Spleen (tissue), 11 donors: ENCODE measurements around the gene SYCE1. TPM values are rescaled to one million over a fixed set of nuclear protein-coding genes. Genes with fewer than 3 reads are reported as not detected.
"Not testable (repeated sequence)": the region's sequence is repeated elsewhere in the genome, so short reads cannot be mapped to it uniquely, and the experiment has no call there.

Experiments
- DNase-seq: peaks from one replicate; pipeline ENCODE4 v3.0.0-alpha.2; 2020
- H3K27ac ChIP-seq, 8 donors: fragments of 200-600 bp; sonication (generic) in 7 of 8; 1 replicate in 4 of 8; 2 replicates in 4 of 8; pipeline versions ENCODE4 v1.5.0 to v1.8.0; 2016 to 2021; ENCODE audit warnings: inconsistent platforms in 4 of 8, mild to moderate bottlenecking in 4 of 8, moderate library complexity in 1 of 8
- H3K27me3 ChIP-seq, 7 donors: fragments of 200-600 bp; sonication (generic) in 6 of 7; replicated peaks in 1 of 7; 1 replicate in 4 of 7; 2 replicates in 3 of 7; pipeline versions ENCODE4 v1.5.0 to v1.8.0; 2016 to 2021; ENCODE audit warnings: inconsistent platforms in 3 of 7, mild to moderate bottlenecking in 1 of 7
- H3K36me3 ChIP-seq, 6 donors: fragments of 200-600 bp; sonication (generic) in 5 of 6; 1 replicate in 4 of 6; 2 replicates in 2 of 6; pipeline versions ENCODE4 v1.5.0 to v1.8.0; 2016 to 2021; ENCODE audit warnings: inconsistent platforms in 2 of 6
- H3K4me1 ChIP-seq, 6 donors: fragments of 200-600 bp; sonication (generic) in 5 of 6; 1 replicate in 3 of 6; 2 replicates in 3 of 6; pipeline versions ENCODE4 v1.5.0 to v1.8.0; 2016 to 2021; ENCODE audit warnings: inconsistent platforms in 3 of 6
- H3K4me3 ChIP-seq, 8 donors: fragments of 200-600 bp; sonication (generic) in 7 of 8; 1 replicate in 4 of 8; 2 replicates in 4 of 8; pipeline versions ENCODE4 v1.5.0 to v1.8.0; 2016 to 2021; ENCODE audit warnings: inconsistent platforms in 4 of 8, mild to moderate bottlenecking in 4 of 8, moderate library complexity in 2 of 8
- H3K9me3 ChIP-seq, 8 donors: fragments of 200-600 bp; sonication (generic) in 7 of 8; 1 replicate in 4 of 8; 2 replicates in 4 of 8; pipeline versions ENCODE4 v1.5.0 to v1.8.0; 2016 to 2021; ENCODE audit warnings: inconsistent platforms in 4 of 8
- CTCF ChIP-seq, 11 experiments: fragments of 200-600 bp in 7 of 11; fragments of 450-650 bp in 4 of 11; sonication (generic) in 4 of 11; IDR thresholded peaks in 8 of 11; conservative IDR thresholded peaks in 3 of 11; 1 replicate in 7 of 11; 2 replicates in 4 of 11; pipeline versions ENCODE4 v1.4.0 to v1.8.0; 2016 to 2021; ENCODE audit warnings: antibody characterized with exemption in 11 of 11, inconsistent platforms in 4 of 11, mild to moderate bottlenecking in 1 of 11
- POLR2A ChIP-seq, 3 donors: fragments of 450-650 bp; IDR thresholded peaks; one replicate each; pipeline ENCODE4 v1.5.1; 2017; ENCODE audit warnings: antibody characterized with exemption in 3 of 3, mild to moderate bottlenecking in 1 of 3
- POLR2AphosphoS5 ChIP-seq, 3 donors: sonication (generic); formaldehyde crosslinking; IDR thresholded peaks; one replicate each; pipeline ENCODE4 v1.5.1; 2017; ENCODE audit warnings: antibody characterized with exemption in 3 of 3
- whole genome bisulfite sequencing, 5 donors: extraction: QIAGEN DNeasy Blood & Tissue Kit in 3 of 5; methylation state at CpG; one replicate each; pipeline versions ENCODE4 v1.1.5 to v1.1.7; 2013 to 2018; 5-methylcytosine and 5-hydroxymethylcytosine counted together
- intact Hi-C: fragments of 100-400 bp; cut with DNase I; formaldehyde crosslinking; loops from one replicate; pipeline ENCODE4 v1.15.0; 2023; ENCODE audit warnings: low total_unique reads
- polyA plus RNA-seq, 3 donors: library from polyadenylated mRNA; stranded (reverse); fragments of 200-250 nt; gene quantifications; one replicate each; pipeline ENCODE4 v1.2.1, GENCODE V29; 2013
- total RNA-seq, 7 donors: library from RNA; depleted of rRNA in 3 of 7; stranded (reverse); fragments of >200 nt in 3 of 7; fragmentation: NEBNext Ultra II Directional in 4 of 7; extraction: Animal tissue kit (Norgen Biotek cat#: 25700) in 4 of 7; gene quantifications; one replicate each; pipeline versions ENCODE4 v1.1.0 to v1.2.1, GENCODE V29; 2016 to 2021
- donor health status: healthy with polysubstance abuse.
- donor health status: DM: no; HTN: no; CAD: no; lungs with moderate emphysema.
- donor health status: DM: no; HTN: no; CAD: no.
- donor health status: Bipolar disorder and iron deficiency.
- donor health status: healthy.
- donor health status: DM: no; HTN: no; CAD: no.
- donor health status: DM: yes; HTN: yes; CAD: no.

SYCE1 gene
- total and polyA plus RNA-seq, 10 donors: 0.24 to 3.5 (median 1.4) TPM; not detected in 4

GRCh38 chr10:133611079-133611478, 45.7 kb upstream of the SYCE1 start:
- TF ChIP-seq CTCF (IDR thresholded peaks at IDR 0.05 in 8 of 11, conservative IDR thresholded peaks at IDR 0.05 in 3 of 11): no peak
- no peak for TF ChIP-seq POLR2AphosphoS5 (IDR thresholded peaks at IDR 0.05)
- TF ChIP-seq POLR2A (IDR thresholded peaks at IDR 0.05): no peak
- H3K4me1 ChIP-seq: no peaks in the 10 kb centered on the region
- 50 to 66% (median 56%) methylated on average over 4 of the region's 4 CpGs for WGBS, 5 donors
- no peak for DNase-seq
- intact Hi-C loops: no loop called here
- H3K27me3 ChIP-seq: peaks cover 0 to 31% (median 0%) of the 10 kb centered on the region in 7 donors
- H3K4me3 ChIP-seq: no peak overlapping the region
- no peak overlapping the region for H3K27ac ChIP-seq
- peaks cover 0 to 14% (median 0%) of the 10 kb centered on the region in 8 donors for H3K9me3 ChIP-seq
- H3K36me3 ChIP-seq: no peaks in the 10 kb centered on the region

- H3K9me3 ChIP-seq: peaks cover 0 to 14% (median 0%) of the 10 kb centered on the region in 8 donors
- TF ChIP-seq POLR2AphosphoS5 (IDR thresholded peaks at IDR 0.05) (no peak), CTCF (IDR thresholded peaks at IDR 0.05 in 8 of 11, conservative IDR thresholded peaks at IDR 0.05 in 3 of 11) (peak in 9 of 11 experiments; percentile 9 to 60 (median 37))
- whole genome bisulfite sequencing, 5 donors: 8 to 40% (median 11%) methylated on average over 3 of the region's 3 CpGs
- H3K36me3 ChIP-seq: no peaks in the 10 kb centered on the region
- intact Hi-C loops: no loop called here
- peaks cover 0 to 53% (median under 1%) of the 10 kb centered on the region in 7 donors for H3K27me3 ChIP-seq
- no peak overlapping the region for H3K4me3 ChIP-seq
- no peak overlapping the region for H3K27ac ChIP-seq
- H3K4me1 ChIP-seq: no peaks in the 10 kb centered on the region
- DNase-seq: no peak
Measured at GRCh38 chr10:133608855-133609254, 43.5 kb upstream of the SYCE1 start.

- H3K4me3 ChIP-seq, H3K36me3 ChIP-seq, DNase-seq, H3K27ac ChIP-seq, H3K4me1 ChIP-seq, H3K9me3 ChIP-seq, intact Hi-C loops: not testable (repeated sequence)
- 70 to 86% (median 82%) methylated on average over 2 of the region's 2 CpGs for WGBS, 5 donors
- peaks cover 0 to 84% (median 13%) of the 10 kb centered on the region in 7 donors for H3K27me3 ChIP-seq
Measured at GRCh38 chr10:133603434-133603833, 38.1 kb upstream of the SYCE1 start.

- intact Hi-C loops: no loop called here
- DNase-seq: no peak
- no peaks in the 10 kb centered on the region for H3K36me3 ChIP-seq
- no peak for TF ChIP-seq POLR2A (IDR thresholded peaks at IDR 0.05)
- no peak for TF ChIP-seq CTCF (IDR thresholded peaks at IDR 0.05 in 8 of 11, conservative IDR thresholded peaks at IDR 0.05 in 3 of 11)
- no peak for TF ChIP-seq POLR2AphosphoS5 (IDR thresholded peaks at IDR 0.05)
- no peak overlapping the region for H3K27ac ChIP-seq
- H3K4me1 ChIP-seq: no peaks in the 10 kb centered on the region
- no peak overlapping the region for H3K4me3 ChIP-seq
- H3K27me3 ChIP-seq: peaks cover 0 to 73% (median 13%) of the 10 kb centered on the region in 7 donors
- WGBS, 5 donors: 59 to 73% (median 67%) methylated on average over 3 of the region's 3 CpGs
- peaks cover 0 to 3% (median 0%) of the 10 kb centered on the region in 8 donors for H3K9me3 ChIP-seq
Measured at GRCh38 chr10:133600657-133601056, 35.3 kb upstream of the SYCE1 start.

- intact Hi-C loops, DNase-seq, H3K4me1 ChIP-seq, H3K4me3 ChIP-seq, H3K9me3 ChIP-seq, H3K27ac ChIP-seq, H3K36me3 ChIP-seq: not testable (repeated sequence)
- WGBS, 5 donors: 33 to 59% (median 45%) methylated on average over 8 of the region's 8 CpGs
- H3K27me3 ChIP-seq: peaks cover 0 to 65% (median 13%) of the 10 kb centered on the region in 7 donors
Measured at GRCh38 chr10:133599869-133600268, 34.5 kb upstream of the SYCE1 start.
